ENCODE results near the gene PGBD5. TPM values are rescaled to one million over a fixed set of nuclear protein-coding genes. Genes with fewer than 3 reads are reported as not detected.

Gene PGBD5
- total RNA-seq, 4 donors from 2014 or later: 0.79 to 2.6 (median 1.1) TPM

DNA sequence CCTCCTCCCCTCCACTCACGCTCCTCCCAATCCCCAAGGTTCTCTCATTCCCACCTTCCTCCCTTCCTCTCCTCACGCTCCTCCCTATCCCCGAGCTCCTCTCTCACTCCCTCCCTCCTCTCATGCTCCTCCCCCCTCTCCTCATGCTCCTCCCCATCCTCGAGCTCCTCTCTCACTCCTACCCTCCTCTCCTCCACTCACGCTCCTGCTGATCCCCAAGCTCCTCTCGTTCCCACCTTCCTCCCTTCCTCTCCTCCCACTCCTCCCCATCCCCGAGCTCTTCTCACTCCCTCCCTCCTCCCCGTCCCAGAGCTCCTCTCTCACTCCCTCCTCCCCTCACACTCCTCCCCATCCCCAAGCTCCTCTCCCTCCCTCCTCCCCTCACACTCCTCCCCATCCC lies 31.4 kb downstream of the PGBD5 start:
- no peak for DNase-seq
- Histone ChIP-seq H3K9me3 (no peaks in the 10 kb centered on the region), H3K27ac (no peak overlapping the region), H3K4me1 (no peaks in the 10 kb centered on the region), H3K27me3 (no peaks in the 10 kb centered on the region), H3K36me3 (no peaks in the 10 kb centered on the region), H3K4me3 (no peak overlapping the region)
- intact Hi-C loops (cut with DNase I; ENCODE audit: low total_unique reads) (no loop called here), in situ Hi-C loops (cut with MboI; ENCODE audit: low pct_ligation_motif_present in 1 of 4, low pct_unique_long_range_greater_than_20kb in 1 of 4, low sequenced_read_pairs in 3 of 4) (no loop called here)
- no peak for TF ChIP-seq EP300 (IDR thresholded peaks at IDR 0.05; ENCODE audit: low read depth)
- TF ChIP-seq, protein P1, sequence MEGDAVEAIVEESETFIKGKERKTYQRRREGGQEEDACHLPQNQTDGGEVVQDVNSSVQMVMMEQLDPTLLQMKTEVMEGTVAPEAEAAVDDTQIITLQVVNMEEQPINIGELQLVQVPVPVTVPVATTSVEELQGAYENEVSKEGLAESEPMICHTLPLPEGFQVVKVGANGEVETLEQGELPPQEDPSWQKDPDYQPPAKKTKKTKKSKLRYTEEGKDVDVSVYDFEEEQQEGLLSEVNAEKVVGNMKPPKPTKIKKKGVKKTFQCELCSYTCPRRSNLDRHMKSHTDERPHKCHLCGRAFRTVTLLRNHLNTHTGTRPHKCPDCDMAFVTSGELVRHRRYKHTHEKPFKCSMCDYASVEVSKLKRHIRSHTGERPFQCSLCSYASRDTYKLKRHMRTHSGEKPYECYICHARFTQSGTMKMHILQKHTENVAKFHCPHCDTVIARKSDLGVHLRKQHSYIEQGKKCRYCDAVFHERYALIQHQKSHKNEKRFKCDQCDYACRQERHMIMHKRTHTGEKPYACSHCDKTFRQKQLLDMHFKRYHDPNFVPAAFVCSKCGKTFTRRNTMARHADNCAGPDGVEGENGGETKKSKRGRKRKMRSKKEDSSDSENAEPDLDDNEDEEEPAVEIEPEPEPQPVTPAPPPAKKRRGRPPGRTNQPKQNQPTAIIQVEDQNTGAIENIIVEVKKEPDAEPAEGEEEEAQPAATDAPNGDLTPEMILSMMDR (IDR thresholded peaks at IDR 0.05): no peak
- no peak for TF ChIP-seq POLR2AphosphoS5 (IDR thresholded peaks at IDR 0.05)
- 87 to 94% methylated on average over 3 to 8 of the region's 8 CpGs for WGBS, 2 donors (ENCODE audit: low coverage in 1 of 2)

DNA sequence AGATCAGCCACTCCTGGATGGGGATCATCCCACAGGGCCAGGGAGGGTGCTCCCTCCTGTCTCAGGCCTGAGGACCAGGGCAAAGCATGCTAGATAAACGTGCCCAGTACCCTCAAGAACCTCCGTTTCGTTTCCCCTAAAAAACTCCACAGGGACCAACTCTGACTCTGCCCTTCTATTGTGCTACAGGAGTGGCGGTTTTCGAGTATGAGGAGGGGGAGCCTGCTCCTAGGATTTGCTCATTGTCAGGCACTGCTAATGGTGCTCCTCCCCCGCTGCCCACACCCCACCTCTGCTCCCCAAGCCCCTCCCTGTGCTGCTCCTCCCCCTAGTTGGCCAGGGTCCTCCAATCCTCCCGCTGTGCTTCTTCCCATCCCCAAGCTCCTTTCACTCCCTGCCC lies 32.0 kb downstream of the PGBD5 start:
- DNase-seq: no peak
- no peak overlapping the region for H3K4me3 ChIP-seq
- no peaks in the 10 kb centered on the region for H3K4me1 ChIP-seq
- intact Hi-C loops (cut with DNase I; ENCODE audit: low total_unique reads): no loop called here
- in situ Hi-C loops (cut with MboI; ENCODE audit: low pct_ligation_motif_present in 1 of 4, low pct_unique_long_range_greater_than_20kb in 1 of 4, low sequenced_read_pairs in 3 of 4): no loop called here
- H3K9me3 ChIP-seq: no peaks in the 10 kb centered on the region
- TF ChIP-seq POLR2AphosphoS5 (IDR thresholded peaks at IDR 0.05): no peak
- TF ChIP-seq, protein P1 (IDR thresholded peaks at IDR 0.05): no peak
- TF ChIP-seq EP300 (IDR thresholded peaks at IDR 0.05; ENCODE audit: low read depth): no peak
- no peak for TF ChIP-seq POLR2A (IDR thresholded peaks at IDR 0.05)
- H3K27me3 ChIP-seq: no peaks in the 10 kb centered on the region
- no peak overlapping the region for H3K27ac ChIP-seq
- 88 to 100% methylated on average over 1 to 7 of the region's 7 CpGs for WGBS, 2 donors (ENCODE audit: low coverage in 1 of 2)
- no peaks in the 10 kb centered on the region for H3K36me3 ChIP-seq

DNA sequence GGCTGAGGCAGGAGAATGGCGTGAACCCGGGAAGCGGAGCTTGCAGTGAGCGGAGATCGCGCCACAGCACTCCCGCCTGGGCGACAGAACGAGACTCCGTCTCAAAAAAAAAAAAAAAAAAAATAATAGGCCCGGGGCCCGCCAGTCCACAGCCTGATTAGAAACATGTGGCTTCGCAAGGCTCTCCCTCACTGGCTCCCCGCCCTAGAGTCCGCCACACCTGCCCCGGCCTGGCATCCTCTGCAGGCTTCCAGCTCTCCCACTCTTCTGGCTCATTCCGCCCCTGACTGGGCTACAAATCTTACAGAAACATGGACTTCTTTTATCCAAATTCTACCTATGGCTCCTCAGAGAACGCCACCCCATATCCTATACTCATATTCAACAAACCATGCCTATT lies 32.4 kb downstream of the PGBD5 start:
- 95 to 100% methylated on average over 2 to 18 of the region's 18 CpGs for WGBS, 2 donors (ENCODE audit: low coverage in 1 of 2)

DNA sequence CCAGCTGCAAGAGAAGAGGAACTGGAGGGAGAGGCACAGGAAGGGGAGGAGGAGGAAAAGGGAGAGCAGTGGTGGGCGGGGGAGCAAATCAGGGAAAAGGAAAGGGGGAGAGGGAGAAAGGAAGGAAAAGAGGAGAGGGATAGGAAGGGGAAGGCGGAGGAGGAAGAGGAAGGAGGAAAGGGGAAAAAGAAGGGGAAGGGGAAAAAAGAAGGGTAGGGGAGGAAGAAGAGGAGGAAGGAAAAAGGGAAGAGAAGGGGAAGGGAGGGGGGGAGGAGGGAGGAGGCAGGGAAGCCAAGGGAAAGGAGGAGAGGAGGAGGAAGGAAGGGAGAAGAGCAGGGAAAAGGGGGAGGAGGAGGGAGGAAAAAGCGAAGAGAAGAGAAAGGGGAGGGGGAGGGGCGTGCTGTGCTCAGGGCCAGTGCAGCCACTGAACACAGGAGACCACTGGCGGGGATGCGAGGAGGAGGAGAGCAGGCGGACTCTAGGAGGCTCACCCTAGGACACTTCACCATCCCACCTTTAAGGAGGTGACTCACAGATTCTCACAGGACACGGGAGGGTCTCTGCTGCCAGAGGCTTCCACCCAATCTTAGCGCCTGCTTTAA lies 33.1 kb downstream of the PGBD5 start:
- WGBS, 2 donors (ENCODE audit: low coverage in 1 of 2): 79 to 81% methylated on average over 3 to 9 of the region's 9 CpGs
- H3K4me3 ChIP-seq: no peak overlapping the region
- DNase-seq: no peak
- H3K27ac ChIP-seq: no peak overlapping the region
- intact Hi-C loops (cut with DNase I; ENCODE audit: low total_unique reads) (no loop called here), in situ Hi-C loops (cut with MboI; ENCODE audit: low pct_ligation_motif_present in 1 of 4, low pct_unique_long_range_greater_than_20kb in 1 of 4, low sequenced_read_pairs in 3 of 4) (no loop called here)
- H3K9me3 ChIP-seq: no peaks in the 10 kb centered on the region
- H3K27me3 ChIP-seq: no peaks in the 10 kb centered on the region
- no peaks in the 10 kb centered on the region for H3K4me1 ChIP-seq
- TF ChIP-seq, protein P1 (IDR thresholded peaks at IDR 0.05): no peak
- TF ChIP-seq POLR2AphosphoS5 (IDR thresholded peaks at IDR 0.05): no peak
- TF ChIP-seq EP300 (IDR thresholded peaks at IDR 0.05; ENCODE audit: low read depth): no peak
- TF ChIP-seq POLR2A (IDR thresholded peaks at IDR 0.05): no peak
- no peaks in the 10 kb centered on the region for H3K36me3 ChIP-seq

More for the DNA sequence above, 32.4 kb downstream of the PGBD5 start:
- H3K4me3 ChIP-seq: no peak overlapping the region
- no peaks in the 10 kb centered on the region for H3K9me3 ChIP-seq
- intact Hi-C loops (cut with DNase I; ENCODE audit: low total_unique reads) (no loop called here), in situ Hi-C loops (cut with MboI; ENCODE audit: low pct_ligation_motif_present in 1 of 4, low pct_unique_long_range_greater_than_20kb in 1 of 4, low sequenced_read_pairs in 3 of 4) (no loop called here)
- no peak overlapping the region for H3K27ac ChIP-seq
- no peaks in the 10 kb centered on the region for H3K27me3 ChIP-seq
- H3K36me3 ChIP-seq: no peaks in the 10 kb centered on the region
- TF ChIP-seq POLR2AphosphoS5 (IDR thresholded peaks at IDR 0.05) (no peak), POLR2A (IDR thresholded peaks at IDR 0.05) (no peak), EP300 (IDR thresholded peaks at IDR 0.05; ENCODE audit: low read depth) (no peak)
- TF ChIP-seq, protein P1 (IDR thresholded peaks at IDR 0.05): no peak
- H3K4me1 ChIP-seq: no peaks in the 10 kb centered on the region
- no peak for DNase-seq

Measured in transverse colon (tissue), 4 donors.